ENCODE results near the gene ZNF280C. TPM values are rescaled to one million over a fixed set of nuclear protein-coding genes. Genes with fewer than 3 reads are reported as not detected.

Gene ZNF280C
- total RNA-seq, 1 experiment from 2014 or later: 22.0 TPM

DNA sequence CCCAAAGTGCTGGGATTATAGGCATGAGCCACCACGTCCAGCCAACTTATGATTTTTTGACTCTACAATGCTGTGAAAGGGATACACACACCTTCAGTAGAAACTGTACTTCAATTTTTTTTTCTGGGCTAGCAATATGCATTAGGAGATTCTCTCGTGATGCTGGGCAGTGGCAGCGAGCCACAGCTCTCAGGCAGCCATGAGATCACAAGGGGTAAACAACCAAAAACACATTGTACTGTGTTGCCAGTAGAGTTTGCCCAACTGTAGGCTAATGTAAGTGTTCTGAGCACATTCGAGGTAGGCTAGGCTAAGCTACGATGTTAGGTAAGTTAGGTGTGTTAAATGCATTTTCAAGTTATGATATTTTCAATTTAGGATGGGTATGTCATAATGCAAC, 71.2 kb downstream of the ZNF280C start:
- Histone ChIP-seq H3K9me3 (ENCODE audit: low read depth, low read length, poor library complexity, severe bottlenecking) (no peaks in the 10 kb centered on the region), H3K4me1 (ENCODE audit: insufficient read depth, low read length, poor library complexity, severe bottlenecking) (no peaks in the 10 kb centered on the region), H3K27me3 (replicated peaks; ENCODE audit: insufficient read depth, low read depth, low read length, poor library complexity) (no peaks in the 10 kb centered on the region), H3K27ac (ENCODE audit: low read depth, low read length, poor library complexity, severe bottlenecking) (no peak overlapping the region), H3K36me3 (ENCODE audit: insufficient read depth, low read length, poor library complexity, severe bottlenecking) (no peaks in the 10 kb centered on the region), H3K4me3 (ENCODE audit: low read depth, low read length, poor library complexity, severe bottlenecking) (no peak overlapping the region)
- BruUV-seq (replicated peaks): no TSS peak
- no peak for DNase-seq (ENCODE audit: low spot score)
- ChIA-PET POLR2A (ENCODE audit: low non-redundant PET) (no interaction called here), CTCF (no interaction called here)
- intact Hi-C loops (cut with micrococcal nuclease; ENCODE audit: unreplicated experiment): loop anchor here (10.0 kb wide), 1 partner anchor 593 kb away; no protein-coding TSS in a partner anchor
- TF ChIP-seq, protein P1, sequence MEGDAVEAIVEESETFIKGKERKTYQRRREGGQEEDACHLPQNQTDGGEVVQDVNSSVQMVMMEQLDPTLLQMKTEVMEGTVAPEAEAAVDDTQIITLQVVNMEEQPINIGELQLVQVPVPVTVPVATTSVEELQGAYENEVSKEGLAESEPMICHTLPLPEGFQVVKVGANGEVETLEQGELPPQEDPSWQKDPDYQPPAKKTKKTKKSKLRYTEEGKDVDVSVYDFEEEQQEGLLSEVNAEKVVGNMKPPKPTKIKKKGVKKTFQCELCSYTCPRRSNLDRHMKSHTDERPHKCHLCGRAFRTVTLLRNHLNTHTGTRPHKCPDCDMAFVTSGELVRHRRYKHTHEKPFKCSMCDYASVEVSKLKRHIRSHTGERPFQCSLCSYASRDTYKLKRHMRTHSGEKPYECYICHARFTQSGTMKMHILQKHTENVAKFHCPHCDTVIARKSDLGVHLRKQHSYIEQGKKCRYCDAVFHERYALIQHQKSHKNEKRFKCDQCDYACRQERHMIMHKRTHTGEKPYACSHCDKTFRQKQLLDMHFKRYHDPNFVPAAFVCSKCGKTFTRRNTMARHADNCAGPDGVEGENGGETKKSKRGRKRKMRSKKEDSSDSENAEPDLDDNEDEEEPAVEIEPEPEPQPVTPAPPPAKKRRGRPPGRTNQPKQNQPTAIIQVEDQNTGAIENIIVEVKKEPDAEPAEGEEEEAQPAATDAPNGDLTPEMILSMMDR (conservative IDR thresholded peaks at IDR 0.05; ENCODE audit: low read depth, low read length): no peak
- no peak for TF ChIP-seq EZH2 (IDR thresholded peaks at IDR 0.05; ENCODE audit: borderline replicate concordance, low read depth, low read length, poor library complexity, severe bottlenecking)

DNA sequence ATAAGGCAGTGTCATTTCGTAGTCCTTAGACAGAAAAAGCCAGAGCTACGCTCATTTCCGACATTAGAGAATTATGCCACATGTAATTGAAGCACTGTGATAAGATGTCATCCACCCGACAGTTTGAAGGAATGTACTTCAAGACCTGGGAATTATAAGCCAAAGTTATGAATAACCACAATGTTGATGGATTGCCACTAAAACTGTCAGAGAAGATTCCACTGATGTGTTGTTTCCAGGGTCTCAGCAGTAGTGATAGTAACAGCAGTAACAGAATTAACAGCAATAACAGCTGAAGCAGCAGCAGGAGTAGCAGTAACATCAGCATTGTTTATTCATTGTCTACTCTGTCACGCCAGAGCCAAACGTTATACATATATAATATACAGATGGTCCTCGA, 72.2 kb downstream of the ZNF280C start:
- Histone ChIP-seq H3K4me3 (ENCODE audit: low read depth, low read length, poor library complexity, severe bottlenecking) (no peak overlapping the region), H3K4me1 (ENCODE audit: insufficient read depth, low read length, poor library complexity, severe bottlenecking) (no peaks in the 10 kb centered on the region), H3K9me3 (ENCODE audit: low read depth, low read length, poor library complexity, severe bottlenecking) (no peaks in the 10 kb centered on the region), H3K27me3 (replicated peaks; ENCODE audit: insufficient read depth, low read depth, low read length, poor library complexity) (no peaks in the 10 kb centered on the region), H3K27ac (ENCODE audit: low read depth, low read length, poor library complexity, severe bottlenecking) (no peak overlapping the region), H3K36me3 (ENCODE audit: insufficient read depth, low read length, poor library complexity, severe bottlenecking) (no peaks in the 10 kb centered on the region)
- no TSS peak for BruUV-seq (replicated peaks)
- no peak for DNase-seq (ENCODE audit: low spot score)
- intact Hi-C loops (cut with micrococcal nuclease; ENCODE audit: unreplicated experiment): loop anchor here (10.0 kb wide), 1 partner anchor 592 kb away; no protein-coding TSS in a partner anchor
- TF ChIP-seq, protein P1 (conservative IDR thresholded peaks at IDR 0.05; ENCODE audit: low read depth, low read length): no peak
- TF ChIP-seq EZH2 (IDR thresholded peaks at IDR 0.05; ENCODE audit: borderline replicate concordance, low read depth, low read length, poor library complexity, severe bottlenecking): no peak
- CTCF ChIA-PET: no interaction called here
- POLR2A ChIA-PET (ENCODE audit: low non-redundant PET): no interaction called here

GRCh38 chrX:130190801-130191200, 77.9 kb downstream of the ZNF280C start:
- BruUV-seq (replicated peaks): no TSS peak
- DNase-seq (ENCODE audit: low spot score): no peak
- Histone ChIP-seq H3K27ac (ENCODE audit: low read depth, low read length, poor library complexity, severe bottlenecking) (no peak overlapping the region), H3K36me3 (ENCODE audit: insufficient read depth, low read length, poor library complexity, severe bottlenecking) (no peaks in the 10 kb centered on the region), H3K27me3 (replicated peaks; ENCODE audit: insufficient read depth, low read depth, low read length, poor library complexity) (no peaks in the 10 kb centered on the region), H3K4me3 (ENCODE audit: low read depth, low read length, poor library complexity, severe bottlenecking) (no peak overlapping the region), H3K9me3 (ENCODE audit: low read depth, low read length, poor library complexity, severe bottlenecking) (no peaks in the 10 kb centered on the region), H3K4me1 (ENCODE audit: insufficient read depth, low read length, poor library complexity, severe bottlenecking) (no peaks in the 10 kb centered on the region)
- intact Hi-C loops (cut with micrococcal nuclease; ENCODE audit: unreplicated experiment): loop anchor here (10.0 kb wide), 1 partner anchor 586 kb away; no protein-coding TSS in a partner anchor
- TF ChIP-seq EZH2 (IDR thresholded peaks at IDR 0.05; ENCODE audit: borderline replicate concordance, low read depth, low read length, poor library complexity, severe bottlenecking): no peak
- TF ChIP-seq, protein P1 (conservative IDR thresholded peaks at IDR 0.05; ENCODE audit: low read depth, low read length): no peak
- CTCF ChIA-PET: no interaction called here
- POLR2A ChIA-PET (ENCODE audit: low non-redundant PET): no interaction called here
